ENCODE measurements around the gene IFT88.

- TF ChIP-seq CREB1 (IDR thresholded peaks at IDR 0.05; ENCODE audit: low read depth), result no peak
- TF ChIP-seq TAF1 (IDR thresholded peaks at IDR 0.05; ENCODE audit: low read depth), result no peak
- no peak for TF ChIP-seq MAX (IDR thresholded peaks at IDR 0.05)
- no peak for TF ChIP-seq REST (IDR thresholded peaks at IDR 0.05; ENCODE audit: low read depth)
- no peak for TF ChIP-seq NFIC (IDR thresholded peaks at IDR 0.05)
Measured at GRCh38 chr13:20721058-20721453, 154.1 kb downstream of the IFT88 start.

Data from Ishikawa (cell line).